Measurements from ENCODE around the gene MAP1B. TPM values are rescaled to one million over a fixed set of nuclear protein-coding genes. Genes with fewer than 3 reads are reported as not detected.

The MAP1B gene
- polyA plus RNA-seq, 2 of the 4 experiments (the other 2 are of a cell fraction) = 40.2 to 73.0 TPM

DNA sequence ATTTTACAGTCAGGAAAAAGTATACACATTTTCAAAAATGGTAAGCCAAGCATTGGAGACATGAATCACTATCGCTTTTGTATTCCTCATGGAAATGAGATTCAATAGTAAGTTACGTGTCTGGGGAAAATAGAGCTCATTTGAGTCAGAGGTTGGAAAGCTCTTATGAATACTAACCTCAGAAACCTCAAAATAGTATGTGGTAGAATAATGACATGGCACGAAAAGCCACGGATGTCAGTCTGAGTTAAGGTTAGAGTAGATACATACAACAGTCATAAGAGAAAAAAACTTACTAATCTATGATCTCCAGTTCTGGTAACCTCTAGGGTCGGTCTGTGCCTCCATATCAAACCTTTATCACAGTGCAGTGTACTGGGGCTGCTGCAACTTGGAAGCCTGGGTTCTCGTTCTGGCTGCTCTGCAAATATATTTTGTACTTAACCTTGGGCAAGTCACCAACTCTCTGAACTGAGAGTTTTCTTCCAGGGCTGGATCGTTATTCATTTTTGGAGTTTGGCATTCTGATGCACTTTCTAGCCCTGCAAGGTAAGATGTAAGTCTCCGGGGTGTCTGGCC, 31.8 kb downstream of the MAP1B start:
- DNase-seq (ENCODE audit: low read depth in 1 of 2, low spot score in 1 of 2) (no peak), FAIRE-seq (no peak)
- 91% methylated on average over 8 of the region's 8 CpGs for WGBS (ENCODE audit: missing lambda C conversion rate)

DNA sequence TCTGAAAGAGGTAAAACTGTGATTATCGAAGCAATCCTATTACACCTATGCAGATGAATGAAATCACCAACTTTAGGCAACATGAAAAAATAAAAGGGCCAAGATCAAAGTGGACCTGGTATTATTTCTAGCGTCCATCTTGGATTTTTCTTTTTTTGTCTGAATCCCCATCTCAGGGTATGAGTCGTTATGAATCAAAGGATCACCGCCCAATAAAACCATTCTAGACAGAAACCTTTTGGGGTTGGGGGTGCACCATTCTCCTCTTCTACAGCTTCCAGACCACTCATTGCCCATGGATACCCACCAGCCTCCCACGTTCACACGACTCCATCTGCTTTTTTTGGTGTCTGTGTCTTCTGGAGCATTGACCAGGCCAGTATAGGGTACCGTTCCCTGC, 33.4 kb downstream of the MAP1B start:
- Histone ChIP-seq H3K27ac (peak overlapping the region; percentile 77 to 82), H3K4me2 (peak overlapping the region; percentile 62), H3K9me3 (no peaks in the 10 kb centered on the region), H3K4me3 (no peak overlapping the region), H3K4me1 (peaks cover 76% of the 10 kb centered on the region)
- POLR2A ChIA-PET = no interaction called here
- ATAC-seq (peak in 1 of 2 experiments; percentile 5; a peak in 2 of 6 replicates), FAIRE-seq (no peak), DNase-seq (ENCODE audit: low read depth in 1 of 2, low spot score in 1 of 2) (no peak)
- CTCF ChIA-PET = interaction anchor here (0.9 to 1.2 kb wide), 3 partner anchors 19 to 168 kb away, joined by 3 read pairs; no protein-coding TSS in a partner anchor
- TF ChIP-seq FOSL2 (IDR thresholded peaks at IDR 0.05) = no peak
- TF ChIP-seq FOSL2 (CRISPR knock-in tag; IDR thresholded peaks at IDR 0.05) = 0 out of 2 replicates have a peak, but pooled peaks have one; percentile 11
- no peak for TF ChIP-seq SMC3 (IDR thresholded peaks at IDR 0.05)
- TF ChIP-seq JUN (IDR thresholded peaks at IDR 0.05) = 0 out of 5 replicates have a peak, but pooled peaks of 1 of the 2 experiments have one; percentile 12
- 86% methylated on average over 7 of the region's 7 CpGs for WGBS (ENCODE audit: missing lambda C conversion rate)

More for the DNA sequence above, 31.8 kb downstream of the MAP1B start:
- no peaks in the 10 kb centered on the region for H3K9me3 ChIP-seq
- TF ChIP-seq HDAC2 (IDR thresholded peaks at IDR 0.05) (no peak), RARB (CRISPR knock-in tag; IDR thresholded peaks at IDR 0.05) (no peak), JUNB (IDR thresholded peaks at IDR 0.05) (no peak), PHF8 (IDR thresholded peaks at IDR 0.05; ENCODE audit: borderline replicate concordance, low read depth) (no peak), EP300 (IDR thresholded peaks at IDR 0.05) (no peak), ZFP36 (IDR thresholded peaks at IDR 0.05; ENCODE audit: borderline replicate concordance, partially characterized antibody) (no peak), TP53 (CRISPR knock-in tag; IDR thresholded peaks at IDR 0.05) (no peak), POLR2A (IDR thresholded peaks at IDR 0.05; ENCODE audit: low read length) (no peak), RCOR1 (IDR thresholded peaks at IDR 0.05; ENCODE audit: low read depth, low read length) (no peak), CBX2 (IDR thresholded peaks at IDR 0.05; ENCODE audit: borderline replicate concordance, low read depth) (no peak), ZSCAN20 (CRISPR knock-in tag; IDR thresholded peaks at IDR 0.05) (no peak)
- TF ChIP-seq, protein P1, sequence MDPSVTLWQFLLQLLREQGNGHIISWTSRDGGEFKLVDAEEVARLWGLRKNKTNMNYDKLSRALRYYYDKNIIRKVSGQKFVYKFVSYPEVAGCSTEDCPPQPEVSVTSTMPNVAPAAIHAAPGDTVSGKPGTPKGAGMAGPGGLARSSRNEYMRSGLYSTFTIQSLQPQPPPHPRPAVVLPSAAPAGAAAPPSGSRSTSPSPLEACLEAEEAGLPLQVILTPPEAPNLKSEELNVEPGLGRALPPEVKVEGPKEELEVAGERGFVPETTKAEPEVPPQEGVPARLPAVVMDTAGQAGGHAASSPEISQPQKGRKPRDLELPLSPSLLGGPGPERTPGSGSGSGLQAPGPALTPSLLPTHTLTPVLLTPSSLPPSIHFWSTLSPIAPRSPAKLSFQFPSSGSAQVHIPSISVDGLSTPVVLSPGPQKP (IDR thresholded peaks at IDR 0.05; ENCODE audit: low read depth, low read length) = no peak
- TF ChIP-seq, protein P2, sequence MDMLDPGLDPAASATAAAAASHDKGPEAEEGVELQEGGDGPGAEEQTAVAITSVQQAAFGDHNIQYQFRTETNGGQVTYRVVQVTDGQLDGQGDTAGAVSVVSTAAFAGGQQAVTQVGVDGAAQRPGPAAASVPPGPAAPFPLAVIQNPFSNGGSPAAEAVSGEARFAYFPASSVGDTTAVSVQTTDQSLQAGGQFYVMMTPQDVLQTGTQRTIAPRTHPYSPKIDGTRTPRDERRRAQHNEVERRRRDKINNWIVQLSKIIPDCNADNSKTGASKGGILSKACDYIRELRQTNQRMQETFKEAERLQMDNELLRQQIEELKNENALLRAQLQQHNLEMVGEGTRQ (IDR thresholded peaks at IDR 0.05) = no peak
- TF ChIP-seq, protein P3, sequence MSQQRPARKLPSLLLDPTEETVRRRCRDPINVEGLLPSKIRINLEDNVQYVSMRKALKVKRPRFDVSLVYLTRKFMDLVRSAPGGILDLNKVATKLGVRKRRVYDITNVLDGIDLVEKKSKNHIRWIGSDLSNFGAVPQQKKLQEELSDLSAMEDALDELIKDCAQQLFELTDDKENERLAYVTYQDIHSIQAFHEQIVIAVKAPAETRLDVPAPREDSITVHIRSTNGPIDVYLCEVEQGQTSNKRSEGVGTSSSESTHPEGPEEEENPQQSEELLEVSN (IDR thresholded peaks at IDR 0.05; ENCODE audit: borderline replicate concordance, low read depth) = no peak
- TF ChIP-seq, protein P4, sequence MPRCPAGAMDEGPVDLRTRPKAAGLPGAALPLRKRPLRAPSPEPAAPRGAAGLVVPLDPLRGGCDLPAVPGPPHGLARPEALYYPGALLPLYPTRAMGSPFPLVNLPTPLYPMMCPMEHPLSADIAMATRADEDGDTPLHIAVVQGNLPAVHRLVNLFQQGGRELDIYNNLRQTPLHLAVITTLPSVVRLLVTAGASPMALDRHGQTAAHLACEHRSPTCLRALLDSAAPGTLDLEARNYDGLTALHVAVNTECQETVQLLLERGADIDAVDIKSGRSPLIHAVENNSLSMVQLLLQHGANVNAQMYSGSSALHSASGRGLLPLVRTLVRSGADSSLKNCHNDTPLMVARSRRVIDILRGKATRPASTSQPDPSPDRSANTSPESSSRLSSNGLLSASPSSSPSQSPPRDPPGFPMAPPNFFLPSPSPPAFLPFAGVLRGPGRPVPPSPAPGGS (IDR thresholded peaks at IDR 0.05) = no peak
- H3K27ac ChIP-seq = peak overlapping the region in 1 of 2 experiments; percentile 37; a peak in 2 of 6 replicates
- ChIA-PET POLR2A (no interaction called here), CTCF (no interaction called here)
- no peak overlapping the region for H3K4me2 ChIP-seq
- no peak overlapping the region for H3K4me3 ChIP-seq
- no peak for ATAC-seq
- H3K4me1 ChIP-seq = peaks cover 77% of the 10 kb centered on the region
